Smooth muscle cell (in vitro differentiated cells): ENCODE data around the gene KCNJ15. TPM values are rescaled to one million over a fixed set of nuclear protein-coding genes. Genes with fewer than 3 reads are reported as not detected.

Source experiments
- DNase-seq: peaks from one replicate; lab custom pipeline; 2025; ENCODE audit not compliant: unreplicated experiment; lab: John Stamatoyannopoulos, UW
- H2AFZ ChIP-seq: fragments of 200-600 bp; sonication (generic); 2 replicates; pipeline ENCODE4 v1.6.0; 2016; ENCODE audit warnings: antibody characterized with exemption, low read depth, mild to moderate bottlenecking
- H3F3A ChIP-seq: fragments of 200-600 bp; sonication (generic); 2 replicates; pipeline ENCODE4 v1.6.0; 2017; ENCODE audit warnings: antibody characterized with exemption, low read depth
- H3K27ac ChIP-seq: fragments of 200-600 bp; sonication (generic); 2 replicates; pipeline ENCODE4 v1.5.1; 2016; ENCODE audit warnings: low read depth, mild to moderate bottlenecking
- H3K27me3 ChIP-seq: fragments of 200-600 bp; sonication (generic); 2 replicates; pipeline ENCODE4 v1.6.1; 2016; ENCODE audit warnings: low read depth, mild to moderate bottlenecking
- H3K36me3 ChIP-seq: fragments of 200-600 bp; sonication (generic); 2 replicates; pipeline ENCODE4 v1.5.1; 2016; ENCODE audit warnings: low read depth
- H3K4me1 ChIP-seq: fragments of 200-600 bp; sonication (generic); 2 replicates; pipeline ENCODE4 v1.5.1; 2016; ENCODE audit warnings: low read depth
- H3K4me2 ChIP-seq: fragments of 200-600 bp; sonication (generic); 2 replicates; pipeline ENCODE4 v1.6.0; 2016; ENCODE audit warnings: mild to moderate bottlenecking
- H3K4me3 ChIP-seq: fragments of 200-600 bp; sonication (generic); 2 replicates; pipeline ENCODE4 v1.5.1; 2016; ENCODE audit warnings: mild to moderate bottlenecking
- H3K79me2 ChIP-seq: fragments of 200-600 bp; sonication (generic); 2 replicates; pipeline ENCODE4 v1.6.0; 2016; ENCODE audit warnings: low read depth, mild to moderate bottlenecking
- H3K9ac ChIP-seq: fragments of 200-600 bp; sonication (generic); 2 replicates; pipeline ENCODE4 v1.6.0; 2016; ENCODE audit warnings: low read depth
- H3K9me3 ChIP-seq: fragments of 200-600 bp; sonication (generic); replicated peaks from 2 replicates; pipeline ENCODE4 v1.5.1; 2016; ENCODE audit warnings: low read depth
- H4K20me1 ChIP-seq: fragments of 200-600 bp; sonication (generic); 2 replicates; pipeline ENCODE4 v1.6.0; 2016; ENCODE audit warnings: low read depth
- CTCF ChIP-seq: fragments of 200-600 bp; sonication (generic); IDR thresholded peaks from 2 replicates; pipeline ENCODE4 v1.5.1; 2017; ENCODE audit warnings: borderline replicate concordance, mild to moderate bottlenecking, antibody characterized with exemption; ENCODE audit not compliant: insufficient read depth, poor library complexity, severe bottlenecking
- WGBS: methylation state at CpG from one replicate; pipeline ENCODE4 v1.1.7; 2016; ENCODE audit warnings: low lambda C conversion rate; 5-methylcytosine and 5-hydroxymethylcytosine counted together
- polyA plus RNA-seq: library from polyadenylated mRNA; unstranded; fragments of >200 nt; fragmentation: Nextera tagmentation; extraction: Ambion mirVana; gene quantifications from 2 replicates; pipeline ENCODE4 v1.2.1, GENCODE V29; 2016
- total RNA-seq: library from RNA; depleted of rRNA; stranded (reverse); fragments of >200 nt; gene quantifications from 2 replicates; pipeline ENCODE4 v1.2.3, GENCODE V29; 2014

KCNJ15 gene
- total and polyA plus RNA-seq, 2 experiments from 2014 or later = 4.2 to 21.9 TPM

- no peak for DNase-seq
- peak overlapping the region; percentile 93 for H3K27ac ChIP-seq
- peaks cover 7% of the 10 kb centered on the region for H3K4me1 ChIP-seq
- no peak for TF ChIP-seq CTCF
- H3K27me3 ChIP-seq = no peaks in the 10 kb centered on the region
- H4K20me1 ChIP-seq = no peaks in the 10 kb centered on the region
- no peak overlapping the region for H3K4me3 ChIP-seq
- no peak overlapping the region for H2AFZ ChIP-seq
- peak overlapping the region; percentile 76 for H3K9ac ChIP-seq
- peak overlapping the region; percentile 60 for H3K4me2 ChIP-seq
- no peaks in the 10 kb centered on the region for H3K79me2 ChIP-seq
- peaks cover 16% of the 10 kb centered on the region for H3F3A ChIP-seq
- no peaks in the 10 kb centered on the region for H3K9me3 ChIP-seq
- WGBS = 37% methylated on average over 5 of the region's 5 CpGs
- H3K36me3 ChIP-seq = no peaks in the 10 kb centered on the region
Observed at GRCh38 chr21:38323721-38324531, 67.1 kb downstream of the KCNJ15 start.

- no peak overlapping the region for H3K9ac ChIP-seq
- H3K79me2 ChIP-seq = no peaks in the 10 kb centered on the region
- no peak overlapping the region for H3K4me2 ChIP-seq
- no peak overlapping the region for H3K4me3 ChIP-seq
- WGBS = 98% methylated on average over 2 of the region's 2 CpGs
- peaks cover 16% of the 10 kb centered on the region for H3F3A ChIP-seq
- peak overlapping the region; percentile 93 for H3K27ac ChIP-seq
- H2AFZ ChIP-seq = no peak overlapping the region
- H3K27me3 ChIP-seq = no peaks in the 10 kb centered on the region
- peaks cover 7% of the 10 kb centered on the region for H3K4me1 ChIP-seq
- no peaks in the 10 kb centered on the region for H3K36me3 ChIP-seq
- H4K20me1 ChIP-seq = no peaks in the 10 kb centered on the region
- no peak for DNase-seq
- no peaks in the 10 kb centered on the region for H3K9me3 ChIP-seq
- TF ChIP-seq CTCF = no peak
Observed at GRCh38 chr21:38325216-38325615, 68.4 kb downstream of the KCNJ15 start.

- Histone ChIP-seq H3K9ac (no peak overlapping the region), H2AFZ (no peak overlapping the region), H3K36me3 (no peaks in the 10 kb centered on the region), H4K20me1 (no peaks in the 10 kb centered on the region), H3K4me2 (no peak overlapping the region), H3K4me1 (peaks cover 7% of the 10 kb centered on the region), H3F3A (peaks cover 16% of the 10 kb centered on the region), H3K27me3 (no peaks in the 10 kb centered on the region), H3K9me3 (no peaks in the 10 kb centered on the region), H3K79me2 (no peaks in the 10 kb centered on the region), H3K4me3 (no peak overlapping the region), H3K27ac (no peak overlapping the region)
- 94% methylated on average over 8 of the region's 8 CpGs for WGBS
- DNase-seq = no peak
- no peak for TF ChIP-seq CTCF
Observed at GRCh38 chr21:38325731-38326420, 69.1 kb downstream of the KCNJ15 start.
